Measurements from ENCODE around the gene PNPLA3. TPM values are rescaled to one million over a fixed set of nuclear protein-coding genes. Genes with fewer than 3 reads are reported as not detected.

The PNPLA3 gene
- 0.09 TPM for total RNA-seq
- 0.05 TPM for polyA plus RNA-seq
- long read RNA-seq, donor 1, result 0 reads
- long read RNA-seq, donor 2, result 0 reads
- long read RNA-seq, donor 3, partial matches to known transcripts, result 0 of 1 reads
- long read RNA-seq, donor 3, other reads (novel, unspliced or antisense), result 0 of 1 reads
- long read RNA-seq, donor 4, result 0 reads
- long read RNA-seq, donor 5, result 0 reads
- long read RNA-seq, donor 6, result 0 reads
- long read RNA-seq, donor 7, result 0 reads
- long read RNA-seq, donor 8, result 0 reads
- long read RNA-seq, donor 9, result 0 reads
- long read RNA-seq, donor 10, result 0 reads

GRCh38 chr22:43923631-43924464 is at the start of gene PNPLA3:
Gene PNPLA3, plus strand, starts transcription at chr22:43923805. Its CDS starts 107 bp downstream, at chr22:43923912.
- Histone ChIP-seq H3K27me3 (ENCODE audit: control insufficient read depth in 2 of 2, insufficient read depth in 1 of 2, low read length in 1 of 2) (peaks cover 24 to 53% of the 10 kb centered on the region in 2 donors), H3K27ac (ENCODE audit: low read depth in 1 of 2, low read length in 1 of 2) (no peak within 1 kb of the TSS), H3K4me1 (ENCODE audit: control insufficient read depth in 2 of 2, insufficient read depth in 2 of 2, low read length in 2 of 2) (peaks cover 0 to 11% of the 10 kb centered on the region in 2 donors), H3K9me3 (ENCODE audit: control insufficient read depth in 2 of 2, insufficient read depth in 1 of 2, low read length in 1 of 2) (peaks cover 4 to 5% of the 10 kb centered on the region in 2 donors), H3K4me3 (ENCODE audit: low read length in 2 of 2) (peak within 1 kb of the TSS; percentile 44 to 62), H3K36me3 (ENCODE audit: control insufficient read depth in 2 of 2, insufficient read depth in 2 of 2, low read length in 1 of 2) (no peaks in the 10 kb centered on the region)
- 4% methylated on average over 100 of the region's 100 CpGs for WGBS
- peak in 8 of 9 donors; percentile 27 to 84 (median 69) for DNase-seq (ENCODE audit: low read depth in 6 of 9, low spot score in 9 of 9)

GRCh38 chr22:43876866-43877509 is 46.6 kb upstream of the PNPLA3 start:
- Histone ChIP-seq H3K9me3 (ENCODE audit: control insufficient read depth in 2 of 2, insufficient read depth in 1 of 2, low read length in 1 of 2) (no peaks in the 10 kb centered on the region), H3K36me3 (ENCODE audit: control insufficient read depth in 2 of 2, insufficient read depth in 2 of 2, low read length in 1 of 2) (no peaks in the 10 kb centered on the region), H3K4me3 (ENCODE audit: low read length in 2 of 2) (no peak overlapping the region), H3K4me1 (ENCODE audit: control insufficient read depth in 2 of 2, insufficient read depth in 2 of 2, low read length in 2 of 2) (no peaks in the 10 kb centered on the region), H3K27me3 (ENCODE audit: control insufficient read depth in 2 of 2, insufficient read depth in 1 of 2, low read length in 1 of 2) (no peaks in the 10 kb centered on the region), H3K27ac (ENCODE audit: low read depth in 1 of 2, low read length in 1 of 2) (no peak overlapping the region)
- no peak for DNase-seq (ENCODE audit: low read depth in 6 of 9, low spot score in 9 of 9)
- WGBS, result 83% methylated on average over 5 of the region's 5 CpGs

GRCh38 chr22:43878079-43878795 is 45.4 kb upstream of the PNPLA3 start:
- DNase-seq (ENCODE audit: low read depth in 6 of 9, low spot score in 9 of 9), result no peak
- Histone ChIP-seq H3K4me3 (ENCODE audit: low read length in 2 of 2) (no peak overlapping the region), H3K27me3 (ENCODE audit: control insufficient read depth in 2 of 2, insufficient read depth in 1 of 2, low read length in 1 of 2) (no peaks in the 10 kb centered on the region), H3K36me3 (ENCODE audit: control insufficient read depth in 2 of 2, insufficient read depth in 2 of 2, low read length in 1 of 2) (no peaks in the 10 kb centered on the region), H3K9me3 (ENCODE audit: control insufficient read depth in 2 of 2, insufficient read depth in 1 of 2, low read length in 1 of 2) (no peaks in the 10 kb centered on the region), H3K27ac (ENCODE audit: low read depth in 1 of 2, low read length in 1 of 2) (no peak overlapping the region), H3K4me1 (ENCODE audit: control insufficient read depth in 2 of 2, insufficient read depth in 2 of 2, low read length in 2 of 2) (no peaks in the 10 kb centered on the region)
- 81% methylated on average over 12 of the region's 12 CpGs for WGBS

- no peaks in the 10 kb centered on the region for H3K4me1 ChIP-seq (ENCODE audit: control insufficient read depth in 2 of 2, insufficient read depth in 2 of 2, low read length in 2 of 2)
- H3K4me3 ChIP-seq (ENCODE audit: low read length in 2 of 2), result no peak overlapping the region
- DNase-seq (ENCODE audit: low read depth in 6 of 9, low spot score in 9 of 9), result no peak
- H3K27me3 ChIP-seq (ENCODE audit: control insufficient read depth in 2 of 2, insufficient read depth in 1 of 2, low read length in 1 of 2), result no peaks in the 10 kb centered on the region
- H3K27ac ChIP-seq (ENCODE audit: low read depth in 1 of 2, low read length in 1 of 2), result no peak overlapping the region
- H3K9me3 ChIP-seq (ENCODE audit: control insufficient read depth in 2 of 2, insufficient read depth in 1 of 2, low read length in 1 of 2), result no peaks in the 10 kb centered on the region
- no peaks in the 10 kb centered on the region for H3K36me3 ChIP-seq (ENCODE audit: control insufficient read depth in 2 of 2, insufficient read depth in 2 of 2, low read length in 1 of 2)
- WGBS, result 83% methylated on average over 12 of the region's 12 CpGs
Observed at GRCh38 chr22:43878831-43879550, 44.6 kb upstream of the PNPLA3 start.

GRCh38 chr22:43879901-43880540 is 43.6 kb upstream of the PNPLA3 start:
- Histone ChIP-seq H3K27me3 (ENCODE audit: control insufficient read depth in 2 of 2, insufficient read depth in 1 of 2, low read length in 1 of 2) (no peaks in the 10 kb centered on the region), H3K27ac (ENCODE audit: low read depth in 1 of 2, low read length in 1 of 2) (no peak overlapping the region), H3K4me1 (ENCODE audit: control insufficient read depth in 2 of 2, insufficient read depth in 2 of 2, low read length in 2 of 2) (no peaks in the 10 kb centered on the region), H3K9me3 (ENCODE audit: control insufficient read depth in 2 of 2, insufficient read depth in 1 of 2, low read length in 1 of 2) (no peaks in the 10 kb centered on the region), H3K4me3 (ENCODE audit: low read length in 2 of 2) (no peak overlapping the region), H3K36me3 (ENCODE audit: control insufficient read depth in 2 of 2, insufficient read depth in 2 of 2, low read length in 1 of 2) (no peaks in the 10 kb centered on the region)
- WGBS, result 80% methylated on average over 14 of the region's 14 CpGs
- DNase-seq (ENCODE audit: low read depth in 6 of 9, low spot score in 9 of 9), result no peak

GRCh38 chr22:43880541-43880991 is 43.0 kb upstream of the PNPLA3 start:
- WGBS, result 94% methylated on average over 15 of the region's 15 CpGs
- no peak overlapping the region for H3K27ac ChIP-seq (ENCODE audit: low read depth in 1 of 2, low read length in 1 of 2)
- no peaks in the 10 kb centered on the region for H3K27me3 ChIP-seq (ENCODE audit: control insufficient read depth in 2 of 2, insufficient read depth in 1 of 2, low read length in 1 of 2)
- no peaks in the 10 kb centered on the region for H3K9me3 ChIP-seq (ENCODE audit: control insufficient read depth in 2 of 2, insufficient read depth in 1 of 2, low read length in 1 of 2)
- H3K4me1 ChIP-seq (ENCODE audit: control insufficient read depth in 2 of 2, insufficient read depth in 2 of 2, low read length in 2 of 2), result no peaks in the 10 kb centered on the region
- no peak for DNase-seq (ENCODE audit: low read depth in 6 of 9, low spot score in 9 of 9)
- no peaks in the 10 kb centered on the region for H3K36me3 ChIP-seq (ENCODE audit: control insufficient read depth in 2 of 2, insufficient read depth in 2 of 2, low read length in 1 of 2)
- H3K4me3 ChIP-seq (ENCODE audit: low read length in 2 of 2), result no peak overlapping the region

- no peaks in the 10 kb centered on the region for H3K4me1 ChIP-seq (ENCODE audit: control insufficient read depth in 2 of 2, insufficient read depth in 2 of 2, low read length in 2 of 2)
- H3K27ac ChIP-seq (ENCODE audit: low read depth in 1 of 2, low read length in 1 of 2), result no peak overlapping the region
- no peaks in the 10 kb centered on the region for H3K36me3 ChIP-seq (ENCODE audit: control insufficient read depth in 2 of 2, insufficient read depth in 2 of 2, low read length in 1 of 2)
- H3K27me3 ChIP-seq (ENCODE audit: control insufficient read depth in 2 of 2, insufficient read depth in 1 of 2, low read length in 1 of 2), result peaks cover 0 to 2% of the 10 kb centered on the region in 2 donors
- DNase-seq (ENCODE audit: low read depth in 6 of 9, low spot score in 9 of 9), result no peak
- no peaks in the 10 kb centered on the region for H3K9me3 ChIP-seq (ENCODE audit: control insufficient read depth in 2 of 2, insufficient read depth in 1 of 2, low read length in 1 of 2)
- WGBS, result 93% methylated on average over 19 of the region's 19 CpGs
- H3K4me3 ChIP-seq (ENCODE audit: low read length in 2 of 2), result no peak overlapping the region
Observed at GRCh38 chr22:43881091-43882061, 42.2 kb upstream of the PNPLA3 start.
